K562 (cell line): Measurements from ENCODE around the gene APIP. TPM values are rescaled to one million over a fixed set of nuclear protein-coding genes. Genes with fewer than 3 reads are reported as not detected.
A peak's percentile ranks its signal among the peaks of the same experiment; 100 is the strongest.

ENCODE experiments used
- BRD9 ChIP-seq: fragments of 450-650 bp; IDR thresholded peaks from 2 replicates; pipeline ENCODE4 v1.6.1; 2018; ENCODE audit warnings: low read depth; ENCODE audit not compliant: partially characterized antibody
- CBFB ChIP-seq: sonication (generic); formaldehyde crosslinking; IDR thresholded peaks from 2 replicates; pipeline ENCODE4 v1.4.0; 2020; ENCODE audit warnings: mild to moderate bottlenecking, missing genetic modification reagents
- CCNT2 ChIP-seq: IDR thresholded peaks from 2 replicates; pipeline ENCODE4 v1.6.1; 2011; ENCODE audit warnings: borderline replicate concordance, low read depth, mild to moderate bottlenecking, moderate library complexity, mixed read lengths, low read length; ENCODE audit not compliant: insufficient read length; ENCODE audit errors: extremely low read depth
- DPF2 ChIP-seq: fragments of 450-650 bp; IDR thresholded peaks from 2 replicates; pipeline ENCODE4 v1.6.1; 2016
- ESRRA ChIP-seq: fragments of 450-650 bp; IDR thresholded peaks from 2 replicates; pipeline ENCODE4 v1.6.1; 2014; ENCODE audit warnings: low read depth, mild to moderate bottlenecking, moderate library complexity, borderline replicate concordance
- IRF2 ChIP-seq: sonication (generic); formaldehyde crosslinking; IDR thresholded peaks from 2 replicates; pipeline ENCODE4 v1.8.1; 2022; ENCODE audit warnings: mild to moderate bottlenecking, missing genetic modification reagents
- MBD2 ChIP-seq: sonication (generic); IDR thresholded peaks from 2 replicates; pipeline ENCODE4 v1.6.1; 2016; ENCODE audit warnings: low read depth, borderline replicate concordance
- MECOM ChIP-seq: fragments of 250-450 bp; sonication (Bioruptor Pico); IDR thresholded peaks from 2 replicates; pipeline ENCODE4 v1.8.0; 2022; ENCODE audit warnings: inconsistent platforms
- MLLT1 ChIP-seq, 2 experiments: fragments of 450-650 bp; IDR thresholded peaks; 2 replicates each; pipeline ENCODE4 v1.6.1; 2016
- MYC ChIP-seq, 2 experiments: fragments of 250-450 bp in 1 of 2; sonication (Bioruptor Pico) in 1 of 2; IDR thresholded peaks; 2 replicates each; pipeline versions ENCODE4 v1.5.1 to v1.6.1; 2012 to 2021; ENCODE audit warnings: low read depth in 2 of 2, borderline replicate concordance in 1 of 2, improper control_type of control experiment in 1 of 2, low read length in 1 of 2, mild to moderate bottlenecking in 1 of 2, moderate library complexity in 1 of 2
- NBN ChIP-seq: fragments of 450-650 bp; IDR thresholded peaks from 2 replicates; pipeline ENCODE4 v1.6.1; 2016; ENCODE audit warnings: low read depth, mild to moderate bottlenecking
- NFRKB ChIP-seq: fragments of 450-650 bp; IDR thresholded peaks from 2 replicates; pipeline ENCODE4 v1.6.1; 2016; ENCODE audit warnings: low read depth
- NR1H2 ChIP-seq: sonication (generic); formaldehyde crosslinking; IDR thresholded peaks from 2 replicates; pipeline ENCODE4 v1.4.0; 2020; ENCODE audit warnings: mild to moderate bottlenecking, missing genetic modification reagents
- PHF20 ChIP-seq: fragments of 450-650 bp; IDR thresholded peaks from 2 replicates; pipeline ENCODE4 v1.6.1; 2018; ENCODE audit not compliant: partially characterized antibody
- PHF8 ChIP-seq: fragments of 200-600 bp; sonication (generic); IDR thresholded peaks from 2 replicates; pipeline ENCODE4 v1.6.1; 2012; ENCODE audit warnings: mixed run types, mild to moderate bottlenecking, inconsistent platforms, low read length, moderate library complexity, borderline replicate concordance
- PML ChIP-seq: IDR thresholded peaks from 2 replicates; pipeline ENCODE4 v1.6.1; 2012; ENCODE audit warnings: low read length, inconsistent platforms
- RB1 ChIP-seq: fragments of 450-650 bp; IDR thresholded peaks from 2 replicates; pipeline ENCODE4 v1.6.1; 2017; ENCODE audit warnings: low read depth, mild to moderate bottlenecking
- SAP30 ChIP-seq: fragments of 200-600 bp; sonication (generic); IDR thresholded peaks from 2 replicates; pipeline ENCODE4 v1.6.1; 2012; ENCODE audit warnings: borderline replicate concordance, low read depth, mild to moderate bottlenecking, moderate library complexity, low read length, control low read depth, inconsistent platforms; ENCODE audit not compliant: insufficient read depth, poor library complexity, severe bottlenecking
- SIN3A ChIP-seq, 2 experiments: fragments of 150-350 bp in 1 of 2; IDR thresholded peaks; 2 replicates each; pipeline ENCODE4 v1.6.1; 2011 to 2016; ENCODE audit warnings: borderline replicate concordance in 2 of 2, low read depth in 2 of 2, low read length in 2 of 2, mild to moderate bottlenecking in 2 of 2, moderate library complexity in 2 of 2; ENCODE audit not compliant: control insufficient read depth in 1 of 2
- SIN3B ChIP-seq: fragments of 450-650 bp; IDR thresholded peaks from 2 replicates; pipeline ENCODE4 v1.6.1; 2017; ENCODE audit warnings: low read depth, mild to moderate bottlenecking, moderate library complexity
- TEAD2 ChIP-seq: fragments of 450-650 bp; IDR thresholded peaks from 2 replicates; pipeline ENCODE4 v1.6.1; 2016; ENCODE audit warnings: missing genetic modification characterization, control low read depth, missing compliant biosample characterization
- ZBTB7A ChIP-seq: IDR thresholded peaks from 2 replicates; pipeline ENCODE4 v1.6.1; 2011; ENCODE audit warnings: low read depth, mild to moderate bottlenecking, low read length, moderate library complexity, borderline replicate concordance; ENCODE audit not compliant: control insufficient read depth
- polyA plus RNA-seq, 8 experiments: library from polyadenylated mRNA; depleted of rRNA in 4 of 8; stranded (reverse) in 5 of 8; unstranded in 3 of 8; fragments of >200 nt; fragmentation: Nextera tagmentation in 2 of 8; fragmentation: Illumina TruSeq in 1 of 8; extraction: Ambion mirVana in 2 of 8; extraction: Trizol in 1 of 8; gene quantifications; 2 replicates each; pipeline versions ENCODE4 v1.2.1 to v1.2.3, GENCODE V29; 2011 to 2014; ENCODE audit warnings: inconsistent platforms in 1 of 8, missing spikeins in 1 of 8
- total RNA-seq, 7 experiments: library from RNA; depleted of rRNA in 6 of 7; stranded (reverse); fragments of >200 nt in 6 of 7; fragmentation: Illumina TruSeq in 2 of 7; extraction: Trizol in 2 of 7; gene quantifications; 2 replicates each; pipeline versions ENCODE4 v1.2.1 to v1.2.3, GENCODE V29; 2011 to 2021; ENCODE audit warnings: low replicate concordance in 1 of 7
- TF ChIP-seq, protein P1 (sequence below): sonication (generic); formaldehyde crosslinking; IDR thresholded peaks from 2 replicates; pipeline ENCODE4 v1.8.0; 2022; ENCODE audit warnings: missing genetic modification reagents, mild to moderate bottlenecking, moderate library complexity, borderline replicate concordance
- TF ChIP-seq, protein P2 (sequence below): fragments of 450-650 bp; formaldehyde crosslinking; IDR thresholded peaks from 2 replicates; pipeline ENCODE4 v1.4.0; 2020; ENCODE audit warnings: mild to moderate bottlenecking

The APIP gene
- total and polyA plus RNA-seq, 9 of the 15 experiments (the other 6 are each of a cell fraction or from before 2014, with no cell fraction given), result 63.7 to 110 (median 82.8) TPM

DNA sequence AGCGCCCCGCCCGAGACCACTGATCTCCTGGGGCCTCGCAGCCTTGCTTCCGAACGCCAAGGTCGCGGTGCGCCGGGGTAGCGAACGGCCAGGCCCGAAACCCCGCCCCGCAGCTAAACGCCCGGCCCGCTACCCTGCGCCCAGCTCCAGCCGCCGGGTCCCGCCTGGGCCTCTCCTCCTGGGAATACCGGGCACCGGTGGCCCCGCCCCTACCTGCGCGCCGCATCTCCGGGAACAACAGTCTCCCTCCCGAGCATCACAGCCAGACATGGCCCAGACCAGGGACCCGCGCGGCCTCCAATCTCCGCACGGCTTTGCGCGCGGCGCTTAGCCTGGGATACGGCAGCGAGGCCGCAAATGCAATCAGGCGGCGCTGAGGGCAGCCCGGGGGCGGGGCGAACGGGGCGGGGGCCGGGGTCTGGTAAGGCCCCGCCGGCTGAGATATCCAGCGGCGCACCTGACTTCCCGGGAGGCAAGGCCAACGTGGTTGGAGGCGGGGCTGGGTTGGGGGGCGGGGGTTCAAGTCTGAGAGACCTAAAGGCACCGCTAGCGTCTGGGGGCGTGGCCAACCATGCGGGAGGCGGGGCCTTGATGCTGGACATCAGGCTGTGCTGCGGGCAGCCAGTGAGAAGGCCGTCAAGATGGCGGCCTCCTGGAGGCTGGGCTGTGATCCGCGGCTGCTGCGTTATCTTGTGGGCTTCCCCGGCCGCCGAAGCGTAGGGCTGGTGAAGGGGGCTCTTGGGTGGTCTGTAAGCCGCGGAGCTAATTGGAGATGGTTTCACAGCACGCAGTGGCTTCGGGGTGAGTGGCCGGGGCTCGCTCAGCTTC lies at the start of gene APIP, which contains the start of gene PDHX (continued):
- TF ChIP-seq SIN3A (IDR thresholded peaks at IDR 0.05; ENCODE audit: borderline replicate concordance in 2 of 2, control insufficient read depth in 1 of 2, low read depth in 2 of 2, low read length in 2 of 2), result peak; percentile 8 to 59; a peak in 1 of 4 replicates
- TF ChIP-seq TEAD2 (tag), result no peak
- TF ChIP-seq MBD2, result peak; percentile 78
- peak; percentile 60; the same call in 1 of the 2 replicates for TF ChIP-seq ZBTB7A
- peak; percentile 72 for TF ChIP-seq ESRRA
- TF ChIP-seq DPF2, result 0 out of 2 replicates have a peak, but pooled peaks have one; percentile 40
- peak; percentile 78 for TF ChIP-seq PML
- TF ChIP-seq MLLT1 (IDR thresholded peaks at IDR 0.05), result peak in 1 of 2 experiments; percentile 71; a peak in 1 of 4 replicates
- TF ChIP-seq PHF8, result peak; percentile 98
- TF ChIP-seq RB1, result peak; percentile 67
- peak; percentile 77 for TF ChIP-seq SIN3B
- TF ChIP-seq MYC (IDR thresholded peaks at IDR 0.05; ENCODE audit: low read depth, low read length), result peak; percentile 56; the same call in 1 of the 2 replicates
- TF ChIP-seq MYC (CRISPR knock-in tag; IDR thresholded peaks at IDR 0.05; ENCODE audit: borderline replicate concordance, low read depth), result no peak
- peak; percentile 82 for TF ChIP-seq PHF20
- TF ChIP-seq NBN, result peak; percentile 57; the same call in 1 of the 2 replicates
- peak; percentile 17; the same call in 1 of the 2 replicates for TF ChIP-seq CBFB
- TF ChIP-seq, protein P1, sequence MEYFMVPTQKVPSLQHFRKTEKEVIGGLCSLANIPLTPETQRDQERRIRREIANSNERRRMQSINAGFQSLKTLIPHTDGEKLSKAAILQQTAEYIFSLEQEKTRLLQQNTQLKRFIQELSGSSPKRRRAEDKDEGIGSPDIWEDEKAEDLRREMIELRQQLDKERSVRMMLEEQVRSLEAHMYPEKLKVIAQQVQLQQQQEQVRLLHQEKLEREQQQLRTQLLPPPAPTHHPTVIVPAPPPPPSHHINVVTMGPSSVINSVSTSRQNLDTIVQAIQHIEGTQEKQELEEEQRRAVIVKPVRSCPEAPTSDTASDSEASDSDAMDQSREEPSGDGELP (CRISPR knock-in tag), result peak; percentile 71
- peak; percentile 97 for TF ChIP-seq NFRKB
- TF ChIP-seq CCNT2, result peak; percentile 52
- TF ChIP-seq, protein P2, sequence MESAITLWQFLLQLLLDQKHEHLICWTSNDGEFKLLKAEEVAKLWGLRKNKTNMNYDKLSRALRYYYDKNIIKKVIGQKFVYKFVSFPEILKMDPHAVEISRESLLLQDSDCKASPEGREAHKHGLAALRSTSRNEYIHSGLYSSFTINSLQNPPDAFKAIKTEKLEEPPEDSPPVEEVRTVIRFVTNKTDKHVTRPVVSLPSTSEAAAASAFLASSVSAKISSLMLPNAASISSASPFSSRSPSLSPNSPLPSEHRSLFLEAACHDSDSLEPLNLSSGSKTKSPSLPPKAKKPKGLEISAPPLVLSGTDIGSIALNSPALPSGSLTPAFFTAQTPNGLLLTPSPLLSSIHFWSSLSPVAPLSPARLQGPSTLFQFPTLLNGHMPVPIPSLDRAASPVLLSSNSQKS, result no peak
- TF ChIP-seq MECOM, result no peak
- peak; percentile 14 for TF ChIP-seq NR1H2 (CRISPR knock-in tag)
- TF ChIP-seq IRF2, result no peak
- peak; percentile 67 for TF ChIP-seq SAP30
- TF ChIP-seq BRD9, result peak; percentile 78
